KBM-7 (cell line): ENCODE data around the gene PLB1.

Experiments
- DNase-seq: peaks from one replicate; pipeline ENCODE4 v3.0.0-alpha.2; 2015
- in situ Hi-C: fragments of 300-500 bp; cut with MboI; formaldehyde crosslinking; loops from 2 replicates; pipeline ENCODE4 v1.14.3; 2020; ENCODE audit warnings: low sequenced_read_pairs, low pct_unique_long_range_greater_than_20kb, mixed read lengths

PLB1 gene

DNA sequence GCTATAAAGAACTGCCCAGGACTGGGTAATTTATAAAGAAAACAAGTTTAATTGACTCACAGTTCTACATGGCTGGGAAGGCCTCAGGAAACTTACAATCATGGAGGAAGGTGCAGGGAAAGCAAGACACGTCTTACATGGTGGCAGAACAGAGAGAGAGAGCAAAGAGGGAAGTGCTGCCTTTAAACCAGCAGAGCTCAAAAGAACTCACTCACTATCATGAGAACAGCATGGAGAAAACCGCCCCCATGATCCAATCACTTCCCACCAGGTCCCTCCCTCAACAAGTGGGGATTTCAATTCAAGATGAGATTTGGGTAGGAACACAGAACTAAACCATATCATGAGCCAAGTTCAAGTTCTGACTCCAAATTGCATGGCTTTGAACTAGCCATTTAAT is 193.0 kb downstream of the PLB1 start:
- in situ Hi-C loops = no loop called here
- peak; percentile 6 for DNase-seq

DNA sequence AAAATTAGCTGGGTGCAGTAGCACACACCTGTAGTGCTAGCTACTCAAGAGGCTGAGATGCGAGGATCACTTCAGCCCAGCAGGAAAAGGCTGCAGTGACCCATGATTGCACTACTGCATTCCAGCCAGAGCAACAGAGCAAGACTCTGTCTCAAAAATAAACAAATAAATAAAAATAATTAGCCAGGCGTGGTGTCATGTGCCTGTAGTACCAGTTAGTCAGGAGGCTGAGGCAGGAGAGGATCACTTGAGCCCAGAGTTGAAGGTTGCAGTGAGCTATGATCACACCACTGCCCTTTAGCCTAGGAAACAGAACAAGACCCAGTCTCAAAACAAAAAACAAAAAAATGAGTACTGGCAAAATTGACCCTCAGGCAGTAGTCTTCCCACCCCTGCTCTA is 193.9 kb downstream of the PLB1 start:
- in situ Hi-C loops = no loop called here
- DNase-seq = no peak

DNA sequence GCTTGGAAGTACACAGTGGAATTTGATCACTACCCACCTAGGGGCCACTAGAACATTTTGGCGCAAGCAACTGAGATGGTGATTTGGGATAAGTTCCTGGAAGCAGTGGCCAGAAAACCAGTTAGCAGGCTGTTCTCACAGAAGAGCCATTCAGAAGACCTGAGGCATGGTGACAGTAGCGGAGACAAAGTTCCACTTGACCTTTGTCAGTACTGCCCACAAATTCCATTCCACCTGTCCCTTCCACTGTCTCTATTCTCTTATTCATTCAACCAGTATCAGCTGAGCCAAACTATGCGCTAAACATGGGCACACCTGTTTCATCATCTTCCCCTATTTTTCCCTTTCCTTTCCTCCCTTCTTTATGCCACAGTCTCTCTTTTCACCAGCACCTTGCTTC is 196.6 kb downstream of the PLB1 start:
- no peak for DNase-seq
- in situ Hi-C loops = no loop called here

DNA sequence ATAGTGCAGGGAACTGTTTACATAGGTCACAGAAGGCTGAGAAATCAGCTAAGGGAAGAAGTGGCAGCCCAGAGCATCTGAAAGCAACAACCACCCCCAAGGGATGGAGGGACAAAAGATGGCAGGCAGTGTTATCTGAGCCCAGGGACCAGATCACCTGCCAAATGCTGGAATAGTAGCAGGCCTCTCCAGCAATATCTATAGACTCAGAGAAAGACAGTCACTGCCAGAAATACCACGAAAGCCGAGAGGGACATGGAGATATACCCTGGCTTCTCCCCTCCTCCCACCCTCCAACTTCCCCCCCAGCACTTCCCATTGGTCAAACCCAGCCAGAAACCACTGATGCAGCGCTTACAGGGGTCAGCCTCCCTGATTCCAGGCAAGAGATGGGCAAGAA is 197.4 kb downstream of the PLB1 start:
- no peak for DNase-seq
- in situ Hi-C loops = no loop called here
